Endothelial cell (in vitro differentiated cells): ENCODE data around the gene ULK1. TPM values are rescaled to one million over a fixed set of nuclear protein-coding genes. Genes with fewer than 3 reads are reported as not detected.

Experiments
- DNase-seq: peaks from one replicate; pipeline ENCODE4 v3.0.0; 2021; ENCODE audit warnings: low spot score
- H3K27ac Mint-ChIP-seq: one replicate; pipeline ENCODE4 v1.8.0; 2021; ENCODE audit warnings: mixed read lengths, inconsistent platforms; ENCODE audit not compliant: unreplicated experiment
- H3K27me3 Mint-ChIP-seq: one replicate; pipeline ENCODE4 v1.8.0; 2021; ENCODE audit warnings: mild to moderate bottlenecking, moderate library complexity, mixed read lengths, inconsistent platforms; ENCODE audit not compliant: unreplicated experiment
- H3K36me3 Mint-ChIP-seq: one replicate; pipeline ENCODE4 v1.8.0; 2021; ENCODE audit warnings: mild to moderate bottlenecking, low read depth, mixed read lengths, inconsistent platforms; ENCODE audit not compliant: unreplicated experiment
- H3K4me1 Mint-ChIP-seq: one replicate; pipeline ENCODE4 v1.8.0; 2021; ENCODE audit warnings: mild to moderate bottlenecking, mixed read lengths, inconsistent platforms; ENCODE audit not compliant: unreplicated experiment
- H3K4me3 Mint-ChIP-seq: one replicate; pipeline ENCODE4 v1.8.0; 2021; ENCODE audit warnings: mild to moderate bottlenecking, mixed read lengths, inconsistent platforms; ENCODE audit not compliant: unreplicated experiment
- H3K9me3 Mint-ChIP-seq: one replicate; pipeline ENCODE4 v1.8.0; 2021; ENCODE audit warnings: mixed read lengths, inconsistent platforms; ENCODE audit not compliant: unreplicated experiment
- total RNA-seq: library from RNA; stranded (reverse); fragmentation: NEBNext Ultra II Directional; extraction: Animal tissue kit (Norgen Biotek cat#: 25700); gene quantifications from one replicate; pipeline ENCODE4 v1.2.1, GENCODE V29; 2021; ENCODE audit not compliant: unreplicated experiment
- TF ChIP-seq, protein P1 (sequence below): fragments of 200-600 bp; sonication (generic); IDR thresholded peaks from one replicate; pipeline ENCODE4 v1.5.0; 2021; ENCODE audit warnings: antibody characterized with exemption; ENCODE audit not compliant: unreplicated experiment

Gene ULK1
- total RNA-seq, 1 donor from 2014 or later = 53.7 TPM

DNA sequence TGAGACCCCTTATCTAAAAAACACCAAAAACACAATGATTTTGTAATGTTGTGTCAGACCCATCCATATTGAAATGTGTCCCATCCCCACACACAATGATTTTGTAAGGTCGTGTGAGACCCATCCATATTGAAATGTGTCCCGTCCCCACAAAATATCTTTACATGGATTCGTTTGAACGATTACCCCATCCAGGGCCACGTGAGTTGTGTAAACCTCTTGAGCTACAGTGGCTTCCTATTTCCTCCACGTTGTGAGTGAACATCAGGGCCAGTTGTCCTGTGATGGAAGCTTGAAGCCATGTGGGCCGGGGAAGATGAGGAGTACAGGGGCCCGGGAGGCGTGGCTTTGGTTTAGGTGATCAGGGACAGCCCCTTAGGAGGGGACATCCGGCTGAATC lies 27.0 kb upstream of the ULK1 start:
- TF ChIP-seq, protein P1, sequence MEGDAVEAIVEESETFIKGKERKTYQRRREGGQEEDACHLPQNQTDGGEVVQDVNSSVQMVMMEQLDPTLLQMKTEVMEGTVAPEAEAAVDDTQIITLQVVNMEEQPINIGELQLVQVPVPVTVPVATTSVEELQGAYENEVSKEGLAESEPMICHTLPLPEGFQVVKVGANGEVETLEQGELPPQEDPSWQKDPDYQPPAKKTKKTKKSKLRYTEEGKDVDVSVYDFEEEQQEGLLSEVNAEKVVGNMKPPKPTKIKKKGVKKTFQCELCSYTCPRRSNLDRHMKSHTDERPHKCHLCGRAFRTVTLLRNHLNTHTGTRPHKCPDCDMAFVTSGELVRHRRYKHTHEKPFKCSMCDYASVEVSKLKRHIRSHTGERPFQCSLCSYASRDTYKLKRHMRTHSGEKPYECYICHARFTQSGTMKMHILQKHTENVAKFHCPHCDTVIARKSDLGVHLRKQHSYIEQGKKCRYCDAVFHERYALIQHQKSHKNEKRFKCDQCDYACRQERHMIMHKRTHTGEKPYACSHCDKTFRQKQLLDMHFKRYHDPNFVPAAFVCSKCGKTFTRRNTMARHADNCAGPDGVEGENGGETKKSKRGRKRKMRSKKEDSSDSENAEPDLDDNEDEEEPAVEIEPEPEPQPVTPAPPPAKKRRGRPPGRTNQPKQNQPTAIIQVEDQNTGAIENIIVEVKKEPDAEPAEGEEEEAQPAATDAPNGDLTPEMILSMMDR = no peak
- H3K27ac Mint-ChIP-seq = no peak overlapping the region
- DNase-seq = no peak
- H3K4me1 Mint-ChIP-seq = peaks cover 2% of the 10 kb centered on the region
- no peak overlapping the region for H3K4me3 Mint-ChIP-seq
- no peaks in the 10 kb centered on the region for H3K9me3 Mint-ChIP-seq
- H3K36me3 Mint-ChIP-seq = no peaks in the 10 kb centered on the region
- peaks cover 2% of the 10 kb centered on the region for H3K27me3 Mint-ChIP-seq

DNA sequence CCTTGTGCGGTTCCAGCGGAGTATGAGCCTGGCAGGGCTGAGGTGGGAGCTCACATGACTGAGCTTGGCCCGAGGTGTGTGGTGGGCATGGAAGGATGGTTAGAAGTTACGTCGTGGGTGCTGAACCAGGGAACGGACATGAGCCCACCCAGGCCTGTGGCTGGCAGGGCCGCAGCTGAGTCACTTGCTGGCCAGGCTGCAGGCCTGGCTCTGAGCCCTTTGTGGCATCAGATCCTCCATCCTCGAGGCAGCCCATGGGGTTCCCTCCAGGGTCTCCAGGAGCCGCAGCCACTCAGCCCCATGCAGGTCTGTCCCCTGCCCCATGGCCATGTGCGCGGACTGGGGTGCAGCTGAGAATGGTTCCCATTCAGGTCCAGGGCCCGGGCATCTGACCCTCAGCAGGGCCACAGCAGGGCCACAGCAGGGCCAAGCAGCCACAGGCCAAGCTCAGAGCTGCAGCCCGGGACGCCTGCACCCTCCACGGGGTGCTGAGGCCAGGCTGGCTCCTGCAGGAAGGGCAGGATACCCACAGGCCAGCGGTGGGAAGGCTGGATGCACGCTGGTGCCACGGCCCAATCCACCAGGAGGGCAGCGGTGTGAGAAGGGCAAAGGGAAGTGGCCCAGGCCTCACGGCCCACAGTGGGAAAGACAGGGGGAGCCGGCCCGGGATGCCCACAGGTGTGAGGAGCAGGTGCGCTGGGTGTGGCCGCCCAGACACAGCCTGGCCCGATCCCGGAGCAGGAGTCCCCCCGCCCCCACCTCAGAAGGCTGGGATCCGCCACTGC lies 26.3 kb upstream of the ULK1 start:
- Mint-ChIP-seq H3K27me3 (peaks cover 2% of the 10 kb centered on the region), H3K9me3 (peaks cover under 1% of the 10 kb centered on the region), H3K36me3 (no peaks in the 10 kb centered on the region), H3K27ac (no peak overlapping the region), H3K4me1 (peaks cover 2% of the 10 kb centered on the region), H3K4me3 (no peak overlapping the region)
- TF ChIP-seq, protein P1 = no peak
- no peak for DNase-seq

DNA sequence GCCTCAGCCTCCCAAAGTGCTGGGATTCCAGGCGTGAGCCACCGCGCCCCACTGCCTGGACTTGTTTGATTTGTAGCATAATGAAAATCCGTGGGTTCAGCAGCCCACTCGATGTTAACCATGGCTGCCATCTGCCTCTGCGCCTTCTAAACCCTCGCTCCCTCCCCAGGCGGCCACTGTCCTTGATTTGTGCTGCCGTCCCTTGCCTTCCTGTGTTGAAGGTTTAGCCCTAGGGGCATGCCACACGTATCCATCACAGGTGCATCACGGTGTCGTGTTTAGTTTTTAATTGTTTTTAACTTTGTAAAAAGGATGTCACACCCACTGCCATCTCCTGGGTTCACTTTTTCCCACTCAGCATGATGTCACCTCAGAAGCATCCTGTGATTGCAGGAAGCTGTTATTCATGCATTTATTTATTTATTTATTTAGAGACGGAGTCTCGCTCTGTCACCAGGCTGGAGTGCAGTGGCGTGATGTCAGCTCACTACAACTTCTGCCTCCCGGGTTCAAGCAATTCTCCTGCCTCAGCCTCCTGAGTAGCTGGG lies 24.5 kb upstream of the ULK1 start:
- no peak for DNase-seq
- peaks cover 4% of the 10 kb centered on the region for H3K9me3 Mint-ChIP-seq
- no peak overlapping the region for H3K4me3 Mint-ChIP-seq
- peaks cover 3% of the 10 kb centered on the region for H3K36me3 Mint-ChIP-seq
- H3K27me3 Mint-ChIP-seq = peaks cover 10% of the 10 kb centered on the region
- peaks cover 2% of the 10 kb centered on the region for H3K4me1 Mint-ChIP-seq
- no peak overlapping the region for H3K27ac Mint-ChIP-seq
- TF ChIP-seq, protein P1 = no peak

DNA sequence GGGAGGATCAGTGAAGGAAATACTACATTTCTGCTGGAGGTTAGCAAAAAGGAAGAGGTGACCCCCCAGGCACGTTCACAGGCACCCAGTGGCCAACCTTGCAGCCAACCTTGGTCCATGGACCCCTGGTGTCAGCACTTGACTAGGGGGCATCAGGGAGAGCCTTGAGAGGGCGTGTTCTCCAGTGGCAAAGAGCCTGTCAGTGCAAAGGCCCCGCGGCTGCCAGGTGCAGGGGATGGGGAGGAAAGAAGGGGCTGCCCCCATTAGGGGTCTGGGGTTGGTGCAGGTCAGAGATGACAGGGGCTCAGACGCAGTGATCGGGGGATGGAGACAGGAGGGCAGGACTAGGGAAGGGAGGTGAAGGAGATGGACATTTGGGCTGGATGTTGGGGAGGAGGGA lies 22.7 kb upstream of the ULK1 start:
- no peak for DNase-seq
- H3K27me3 Mint-ChIP-seq = peaks cover 10% of the 10 kb centered on the region
- H3K4me3 Mint-ChIP-seq = no peak overlapping the region
- peaks cover 4% of the 10 kb centered on the region for H3K9me3 Mint-ChIP-seq
- no peak overlapping the region for H3K27ac Mint-ChIP-seq
- peaks cover 3% of the 10 kb centered on the region for H3K36me3 Mint-ChIP-seq
- TF ChIP-seq, protein P1 = no peak
- H3K4me1 Mint-ChIP-seq = peaks cover 2% of the 10 kb centered on the region
